ENCODE results near the gene ANKRD30A.

Gene ANKRD30A

GRCh38 chr10:37206132-37206531, 80.7 kb downstream of the ANKRD30A start:
- Histone ChIP-seq H3F3A (ENCODE audit: low read depth) (no peaks in the 10 kb centered on the region), H3K4me3 (ENCODE audit: low read length, poor library complexity, severe bottlenecking) (no peak overlapping the region), H3K9ac (ENCODE audit: low read depth, low read length, poor library complexity, severe bottlenecking) (no peak overlapping the region), H4K20me1 (ENCODE audit: insufficient read depth, low read length, poor library complexity, severe bottlenecking) (no peaks in the 10 kb centered on the region), H3K9me3 (ENCODE audit: insufficient read depth, low read depth, low read length) (no peaks in the 10 kb centered on the region; the same call in 1 of the 2 replicates), H3K9me2 (replicated peaks; ENCODE audit: low read depth, low read length) (no peaks in the 10 kb centered on the region), H3K36me3 (ENCODE audit: insufficient read depth, low read length) (no peaks in the 10 kb centered on the region), H3K4me1 (ENCODE audit: insufficient read depth, low read length, poor library complexity, severe bottlenecking) (no peaks in the 10 kb centered on the region), H3K4me2 (ENCODE audit: low read depth, low read length, poor library complexity, severe bottlenecking) (no peak overlapping the region), H2AFZ (ENCODE audit: low read length) (no peak overlapping the region), H3K79me2 (ENCODE audit: insufficient read depth, low read length) (no peaks in the 10 kb centered on the region), H3K27me3 (ENCODE audit: insufficient read depth, low read length, poor library complexity, severe bottlenecking) (no peaks in the 10 kb centered on the region)
- TF ChIP-seq CTCF (conservative IDR thresholded peaks at IDR 0.05; ENCODE audit: low read length) (no peak), EZH2phosphoT487 (IDR thresholded peaks at IDR 0.05; ENCODE audit: borderline replicate concordance) (no peak)

GRCh38 chr10:37220866-37221265, 95.5 kb downstream of the ANKRD30A start:
- TF ChIP-seq EZH2phosphoT487 (IDR thresholded peaks at IDR 0.05; ENCODE audit: borderline replicate concordance) (no peak), CTCF (conservative IDR thresholded peaks at IDR 0.05; ENCODE audit: low read length) (no peak)
- H3K9ac ChIP-seq (ENCODE audit: low read depth, low read length, poor library complexity, severe bottlenecking) = no peak overlapping the region
- no peaks in the 10 kb centered on the region for H3K36me3 ChIP-seq (ENCODE audit: insufficient read depth, low read length)
- H4K20me1 ChIP-seq (ENCODE audit: insufficient read depth, low read length, poor library complexity, severe bottlenecking) = no peaks in the 10 kb centered on the region
- H3K9me2 ChIP-seq (replicated peaks; ENCODE audit: low read depth, low read length) = no peaks in the 10 kb centered on the region
- no peak overlapping the region for H2AFZ ChIP-seq (ENCODE audit: low read length)
- no peak overlapping the region for H3K4me3 ChIP-seq (ENCODE audit: low read length, poor library complexity, severe bottlenecking)
- no peak overlapping the region for H3K4me2 ChIP-seq (ENCODE audit: low read depth, low read length, poor library complexity, severe bottlenecking)
- H3K4me1 ChIP-seq (ENCODE audit: insufficient read depth, low read length, poor library complexity, severe bottlenecking) = no peaks in the 10 kb centered on the region
- H3K9me3 ChIP-seq (ENCODE audit: insufficient read depth, low read depth, low read length) = no peaks in the 10 kb centered on the region
- no peaks in the 10 kb centered on the region for H3K27me3 ChIP-seq (ENCODE audit: insufficient read depth, low read length, poor library complexity, severe bottlenecking)
- no peaks in the 10 kb centered on the region for H3F3A ChIP-seq (ENCODE audit: low read depth)
- H3K79me2 ChIP-seq (ENCODE audit: insufficient read depth, low read length) = no peaks in the 10 kb centered on the region

GRCh38 chr10:37222046-37222445, 96.6 kb downstream of the ANKRD30A start:
- no peak overlapping the region for H3K4me2 ChIP-seq (ENCODE audit: low read depth, low read length, poor library complexity, severe bottlenecking)
- H3K9ac ChIP-seq (ENCODE audit: low read depth, low read length, poor library complexity, severe bottlenecking) = no peak overlapping the region
- H3K36me3 ChIP-seq (ENCODE audit: insufficient read depth, low read length) = no peaks in the 10 kb centered on the region
- no peaks in the 10 kb centered on the region for H3K9me3 ChIP-seq (ENCODE audit: insufficient read depth, low read depth, low read length)
- H3K4me1 ChIP-seq (ENCODE audit: insufficient read depth, low read length, poor library complexity, severe bottlenecking) = no peaks in the 10 kb centered on the region
- no peak overlapping the region for H2AFZ ChIP-seq (ENCODE audit: low read length)
- H4K20me1 ChIP-seq (ENCODE audit: insufficient read depth, low read length, poor library complexity, severe bottlenecking) = no peaks in the 10 kb centered on the region
- TF ChIP-seq EZH2phosphoT487 (IDR thresholded peaks at IDR 0.05; ENCODE audit: borderline replicate concordance) (no peak), CTCF (conservative IDR thresholded peaks at IDR 0.05; ENCODE audit: low read length) (no peak)
- H3K4me3 ChIP-seq (ENCODE audit: low read length, poor library complexity, severe bottlenecking) = no peak overlapping the region
- H3K27me3 ChIP-seq (ENCODE audit: insufficient read depth, low read length, poor library complexity, severe bottlenecking) = no peaks in the 10 kb centered on the region
- H3F3A ChIP-seq (ENCODE audit: low read depth) = no peaks in the 10 kb centered on the region
- no peaks in the 10 kb centered on the region for H3K9me2 ChIP-seq (replicated peaks; ENCODE audit: low read depth, low read length)
- H3K79me2 ChIP-seq (ENCODE audit: insufficient read depth, low read length) = no peaks in the 10 kb centered on the region
